ENCODE data around the gene MTFMT.
"Not testable (repeated sequence)": the region's sequence is repeated elsewhere in the genome, so short reads cannot be mapped to it uniquely, and the experiment has no call there.

The MTFMT gene

GRCh38 chr15:65044218-65044617 is 14.8 kb upstream of the MTFMT start:
- H3K4me3 ChIP-seq, H3K27ac ChIP-seq: not testable (repeated sequence)

DNA sequence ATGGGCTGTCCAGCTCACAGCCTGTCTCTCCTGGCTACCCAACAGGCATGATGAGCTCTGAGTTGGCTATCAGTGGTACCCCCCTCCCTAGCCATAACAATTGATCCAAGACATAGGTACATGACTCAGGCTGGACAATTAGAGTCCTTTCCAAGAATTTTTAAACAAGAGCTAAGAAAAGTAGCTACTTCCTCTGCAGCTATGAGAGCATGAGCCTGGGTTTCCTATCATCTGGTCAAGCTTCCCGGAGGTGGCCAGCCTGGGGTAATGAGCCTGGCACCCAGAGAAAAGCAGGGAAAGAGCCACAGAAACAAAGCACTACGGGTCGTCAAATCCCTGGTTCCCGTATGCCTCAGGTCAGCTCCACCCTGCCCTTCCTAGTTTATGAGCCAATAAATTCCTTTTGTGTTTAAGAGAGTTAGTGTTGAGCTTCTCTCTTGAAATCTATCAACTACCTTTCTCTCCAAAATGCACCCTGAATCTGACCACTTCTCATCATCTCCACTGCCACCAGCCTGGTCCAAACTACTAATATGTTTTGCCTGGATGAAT is 13.4 kb upstream of the MTFMT start:
- H3K4me3 ChIP-seq = no peak overlapping the region
- H3K27ac ChIP-seq = no peak overlapping the region

DNA sequence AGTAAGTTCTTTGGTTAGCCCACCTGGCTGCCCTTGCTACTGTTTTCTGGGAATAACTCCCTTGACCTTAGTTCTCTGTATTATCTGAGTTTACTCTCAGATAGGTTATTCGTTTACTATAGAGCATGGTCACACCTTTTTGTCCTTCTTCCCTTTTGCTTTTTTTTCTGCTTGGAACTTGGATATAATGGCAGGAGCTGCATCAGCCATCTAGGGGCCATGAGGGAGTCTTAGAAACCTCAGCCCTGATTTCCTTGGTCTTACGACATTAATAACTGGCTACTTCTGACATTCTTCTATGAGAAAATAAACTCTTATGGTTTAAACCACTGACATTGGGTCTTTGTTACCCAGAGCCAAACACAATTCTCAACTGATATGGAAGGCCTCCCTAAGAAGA is 12.3 kb upstream of the MTFMT start:
- Histone ChIP-seq H3K4me3 (no peak overlapping the region), H3K27ac (no peak overlapping the region)

DNA sequence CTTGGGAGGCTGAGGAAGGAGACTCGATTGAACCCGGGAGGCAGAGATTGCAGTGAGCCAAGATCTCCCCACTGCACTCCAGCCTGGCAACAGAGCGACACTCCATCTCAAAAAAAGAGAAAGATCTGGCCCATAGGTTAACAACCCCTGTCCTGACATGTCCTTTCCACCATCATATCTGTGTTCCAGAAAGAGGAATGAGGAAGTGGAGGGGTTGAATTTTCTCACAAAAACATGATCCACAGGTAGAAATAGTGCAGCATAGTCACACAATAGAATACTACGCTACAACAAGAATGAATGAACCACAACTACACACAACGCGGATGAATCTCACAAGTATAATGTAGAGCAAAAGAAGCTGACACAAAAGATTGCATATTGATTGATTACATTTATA is 11.0 kb upstream of the MTFMT start:
- Histone ChIP-seq H3K4me3 (no peak overlapping the region), H3K27ac (no peak overlapping the region)

GRCh38 chr15:65038836-65039235 is 9.4 kb upstream of the MTFMT start:
- Histone ChIP-seq H3K4me3 (no peak overlapping the region), H3K27ac (no peak overlapping the region)

- Histone ChIP-seq H3K4me3 (no peak overlapping the region), H3K27ac (no peak overlapping the region)
These were observed 9.0 kb upstream of the MTFMT start for GRCh38 chr15:65038428-65038827.

- Histone ChIP-seq H3K4me3 (no peak overlapping the region), H3K27ac (no peak overlapping the region)
These were observed 7.9 kb upstream of the MTFMT start for GRCh38 chr15:65037309-65037708.

GRCh38 chr15:65034719-65035118 is 5.3 kb upstream of the MTFMT start:
- H3K4me3 ChIP-seq = no peak overlapping the region
- H3K27ac ChIP-seq = no peak overlapping the region

DNA sequence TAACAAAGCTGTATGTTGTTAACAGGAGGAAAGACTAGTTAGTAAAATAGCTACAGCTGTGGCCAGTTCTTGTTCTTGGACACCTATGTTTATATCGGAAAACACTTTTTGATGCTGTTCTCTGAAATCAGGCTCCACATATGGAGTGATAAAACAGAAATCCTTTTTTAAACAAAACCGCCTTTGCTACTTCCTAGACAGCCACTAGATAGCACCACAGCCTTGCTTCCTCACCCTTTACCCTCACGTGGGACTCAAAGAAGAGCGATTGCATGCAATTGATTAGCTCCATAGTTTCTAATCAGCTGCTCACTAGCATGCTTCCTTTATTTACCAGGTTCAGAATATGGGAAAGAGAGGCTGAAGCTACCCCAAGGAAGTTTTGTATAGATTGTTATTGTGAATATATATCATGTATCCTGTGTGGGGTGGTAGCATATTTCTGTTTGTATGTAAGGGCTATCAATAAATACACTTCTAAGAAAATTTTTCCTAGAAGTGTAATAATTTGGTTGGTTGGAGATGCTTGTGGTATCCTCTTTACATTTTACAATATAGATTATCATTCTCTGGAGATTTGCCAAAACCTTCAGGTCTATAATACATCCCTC is 4.3 kb upstream of the MTFMT start:
- H3K4me3 ChIP-seq = no peak overlapping the region
- no peak overlapping the region for H3K27ac ChIP-seq

DNA sequence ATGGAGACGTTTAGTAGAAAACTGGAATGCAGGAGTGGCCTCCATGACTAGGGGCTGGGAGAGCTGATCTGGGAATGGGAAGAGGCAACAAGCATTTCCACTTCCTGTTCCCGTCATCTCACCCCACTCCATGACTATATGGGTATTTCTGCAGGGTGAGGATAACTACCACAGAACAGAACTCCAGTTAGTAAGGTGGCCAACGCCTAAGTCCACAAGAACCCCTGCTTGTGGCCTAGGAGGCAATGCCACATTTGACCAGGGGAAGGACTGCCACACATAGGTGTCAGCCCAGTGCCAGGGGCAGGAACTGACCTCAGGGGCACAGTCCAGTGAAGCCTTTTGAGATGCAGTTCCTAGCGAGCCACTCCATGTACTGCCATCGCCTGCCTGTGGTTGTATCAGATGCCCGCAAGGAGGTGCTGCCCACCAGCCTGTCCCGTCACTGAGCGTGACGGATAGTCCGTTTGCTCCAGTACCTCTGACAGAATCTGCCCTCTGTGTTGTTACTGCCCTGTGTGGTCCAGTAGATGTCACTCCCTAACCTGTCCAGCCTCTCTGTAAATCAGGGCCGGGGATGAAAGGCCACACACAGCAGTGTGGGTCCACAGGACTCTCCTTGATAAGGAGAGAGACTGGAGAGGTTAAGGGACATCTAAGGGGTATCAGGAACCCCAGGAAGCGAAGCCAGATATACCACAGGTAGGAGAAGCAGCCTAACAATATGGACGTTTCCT is 3.5 kb upstream of the MTFMT start:
- no peak overlapping the region for H3K27ac ChIP-seq

GRCh38 chr15:65029736-65030208 is 333 bp upstream of the MTFMT start:
- Histone ChIP-seq H3K4me3 (peak overlapping the region; percentile 75 to 99 (median 91)), H3K27ac (peak overlapping the region in 3 of 21 experiments; percentile 75 to 83 (median 83))

More for the DNA sequence above, 3.5 kb upstream of the MTFMT start:
- H3K4me3 ChIP-seq = no peak overlapping the region

DNA sequence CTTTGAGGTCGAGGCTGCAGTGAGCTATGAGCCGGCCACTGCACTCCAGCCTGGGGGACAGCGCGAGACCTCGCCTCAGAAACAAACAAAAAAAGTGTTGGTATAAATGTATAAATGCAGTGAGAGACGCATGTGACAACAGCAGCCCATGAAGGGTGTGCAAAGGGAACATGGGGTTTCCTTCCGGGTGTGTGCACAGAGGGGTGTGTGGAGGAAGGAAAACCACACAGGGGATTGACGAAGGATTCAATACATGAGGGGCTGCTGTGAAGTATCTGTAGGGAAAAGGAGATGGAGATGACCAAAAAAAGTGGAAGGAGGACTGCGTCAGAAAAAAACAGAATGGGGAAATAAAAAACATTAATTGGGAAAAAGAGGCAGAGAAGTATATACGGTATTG is 1.1 kb downstream of the MTFMT start:
- H3K27ac ChIP-seq = peak overlapping the region in 7 of 21 experiments; percentile 8 to 90 (median 83)
- H3K4me3 ChIP-seq = peak overlapping the region; percentile 75 to 99 (median 91)

DNA sequence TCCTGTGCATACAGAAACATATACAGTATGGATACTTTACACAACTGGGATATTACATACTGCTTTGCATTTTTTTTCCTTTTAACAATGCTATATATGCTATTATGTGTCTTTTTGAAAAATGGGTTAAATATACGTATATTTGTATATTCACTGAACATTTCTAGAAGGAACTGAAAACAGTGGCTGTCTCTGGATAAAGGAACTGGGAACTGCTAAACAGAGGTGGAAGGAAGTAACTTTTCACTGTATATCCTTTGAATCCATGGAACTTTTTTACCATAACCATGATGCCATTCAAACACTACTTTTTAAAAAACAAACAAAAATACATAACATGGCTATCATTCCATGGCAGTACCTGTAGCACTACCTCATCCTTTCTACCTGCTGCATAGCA is 1.8 kb downstream of the MTFMT start:
- Histone ChIP-seq H3K4me3 (no peak overlapping the region), H3K27ac (peak overlapping the region in 2 of 21 experiments; percentile 83 to 90)

GRCh38 chr15:65026756-65027155 is 2.7 kb downstream of the MTFMT start:
- H3K4me3 ChIP-seq = no peak overlapping the region

GRCh38 chr15:65021488-65021887 is 8.0 kb downstream of the MTFMT start:
- Histone ChIP-seq H3K4me3 (no peak overlapping the region), H3K27ac (no peak overlapping the region)

More at GRCh38 chr15:65026756-65027155, 2.7 kb downstream of the MTFMT start:
- no peak overlapping the region for H3K27ac ChIP-seq

DNA sequence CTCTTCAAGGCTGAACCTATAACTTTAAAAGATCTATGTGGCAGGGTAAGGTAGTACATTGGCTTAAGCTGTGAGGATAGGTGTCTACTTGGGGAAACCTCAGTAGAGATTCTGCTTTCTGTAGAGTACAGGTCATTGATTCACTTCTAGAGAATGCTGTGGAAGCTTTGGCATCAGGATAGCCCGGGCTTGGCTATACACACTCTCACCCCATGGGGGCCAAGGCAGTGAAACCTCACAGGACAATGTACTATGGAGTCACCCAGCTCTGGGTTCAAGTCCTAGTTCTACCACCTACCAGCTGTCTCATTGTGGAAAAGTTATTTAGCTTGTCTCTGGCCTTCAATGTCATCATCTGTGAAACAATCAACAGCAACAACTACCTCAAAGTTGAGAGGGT is 9.0 kb downstream of the MTFMT start:
- Histone ChIP-seq H3K4me3 (no peak overlapping the region), H3K27ac (no peak overlapping the region)

DNA sequence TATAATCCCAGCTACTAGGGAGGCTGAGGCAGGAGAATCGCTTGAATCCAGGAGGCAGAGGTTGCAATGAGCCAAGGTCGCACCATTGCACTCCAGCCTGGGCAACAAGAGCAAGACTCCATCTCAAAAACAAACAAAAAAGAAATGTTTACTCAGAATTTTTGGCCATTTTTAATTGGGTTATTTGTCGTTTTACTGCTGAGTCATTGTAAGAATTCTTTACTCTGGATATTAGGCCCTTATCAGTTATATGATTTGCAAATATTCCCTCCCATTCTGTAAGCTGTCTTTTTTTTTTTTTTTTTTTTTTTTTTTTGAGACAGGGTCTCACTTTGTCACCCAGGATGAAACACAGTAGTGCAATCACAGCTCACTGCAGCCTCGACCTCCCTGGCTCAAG is 18.2 kb downstream of the MTFMT start:
- not testable (repeated sequence) for H3K27ac ChIP-seq, H3K4me3 ChIP-seq

GRCh38 chr15:65008983-65009382 is 20.5 kb downstream of the MTFMT start:
- H3K4me3 ChIP-seq = no peak overlapping the region
- H3K27ac ChIP-seq = no peak overlapping the region

- Histone ChIP-seq H3K4me3 (no peak overlapping the region), H3K27ac (no peak overlapping the region)
These were observed 22.6 kb downstream of the MTFMT start for GRCh38 chr15:65006876-65007275.

- no peak overlapping the region for H3K27ac ChIP-seq
- no peak overlapping the region for H3K4me3 ChIP-seq
These were observed 24.4 kb downstream of the MTFMT start for GRCh38 chr15:65004993-65005392.

DNA sequence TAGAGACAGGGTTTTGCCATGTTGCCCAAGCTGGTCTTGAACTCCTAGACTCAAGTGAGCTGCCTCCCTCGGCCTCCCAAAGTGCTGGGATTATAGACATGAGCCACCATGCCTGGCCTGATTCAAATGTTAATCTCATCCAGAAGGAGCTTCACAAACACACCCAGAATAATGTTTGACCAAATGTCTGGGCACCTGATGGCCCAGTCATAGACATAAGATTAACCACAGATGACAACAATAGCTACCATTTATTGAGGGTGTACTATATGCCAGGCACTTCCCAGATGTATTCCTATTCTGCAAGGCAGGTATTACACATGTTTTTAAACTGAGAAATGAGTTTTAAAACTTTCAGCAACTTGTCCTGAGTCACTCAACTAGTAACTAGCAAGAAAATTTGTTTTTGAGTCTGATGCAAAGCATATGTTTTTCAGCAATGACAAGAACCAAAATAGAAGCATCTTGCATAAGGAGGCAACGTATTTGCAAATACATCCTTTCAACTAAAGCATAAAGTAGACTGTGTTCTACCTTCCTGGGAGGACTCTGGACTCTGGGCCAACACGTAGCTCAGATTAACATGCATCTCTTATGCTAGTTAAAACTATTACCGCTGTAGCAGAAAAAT is 31.6 kb downstream of the MTFMT start:
- H3K4me3 ChIP-seq = no peak overlapping the region
- H3K27ac ChIP-seq = no peak overlapping the region
